GM18502 (cell line): ENCODE results near the gene ALDH1A3.

Experiments
- ATAC-seq: cut with Tn5 transposase; IDR thresholded peaks from one replicate; pipeline ENCODE4 v1.9.1; 2021; ENCODE audit warnings: mild to moderate bottlenecking; ENCODE audit not compliant: unreplicated experiment, poor library complexity

The ALDH1A3 gene

GRCh38 chr15:100858294-100858693 is 21.3 kb upstream of the ALDH1A3 start:
- no peak for ATAC-seq

GRCh38 chr15:100859970-100860828 is 19.4 kb upstream of the ALDH1A3 start:
- ATAC-seq: no peak

GRCh38 chr15:100860829-100861510 is 18.7 kb upstream of the ALDH1A3 start:
- ATAC-seq: no peak

GRCh38 chr15:100861511-100861991 is 18.1 kb upstream of the ALDH1A3 start:
- ATAC-seq: no peak

- no peak for ATAC-seq
Observed at GRCh38 chr15:100862162-100862561, 17.5 kb upstream of the ALDH1A3 start.

- no peak for ATAC-seq
Observed at GRCh38 chr15:100863075-100863795, 16.4 kb upstream of the ALDH1A3 start.

GRCh38 chr15:100863796-100864267 is 15.8 kb upstream of the ALDH1A3 start:
- no peak for ATAC-seq

GRCh38 chr15:100866386-100867330 is 13.0 kb upstream of the ALDH1A3 start:
- no peak for ATAC-seq

GRCh38 chr15:100867433-100867832 is 12.2 kb upstream of the ALDH1A3 start:
- no peak for ATAC-seq

GRCh38 chr15:100869151-100869999 is 10.3 kb upstream of the ALDH1A3 start:
- no peak for ATAC-seq

- peak; percentile 70 for ATAC-seq
Observed at GRCh38 chr15:100873029-100873677, 6.5 kb upstream of the ALDH1A3 start.

- no peak for ATAC-seq
Observed at GRCh38 chr15:100875495-100875894, 4.1 kb upstream of the ALDH1A3 start.

- no peak for ATAC-seq
Observed at GRCh38 chr15:100875976-100876375, 3.7 kb upstream of the ALDH1A3 start.

- ATAC-seq: no peak
Observed at GRCh38 chr15:100877551-100877950, 2.1 kb upstream of the ALDH1A3 start.

GRCh38 chr15:100878130-100878529 is 1.5 kb upstream of the ALDH1A3 start:
- no peak for ATAC-seq

GRCh38 chr15:100878648-100879047 is 983 bp upstream of the ALDH1A3 start:
- no peak for ATAC-seq

- peak; percentile 37 for ATAC-seq
Observed at GRCh38 chr15:100879061-100879463, 569 bp upstream of the ALDH1A3 start.
